Endodermal cell (in vitro differentiated cells): ENCODE measurements around the gene WFDC10B. TPM values are rescaled to one million over a fixed set of nuclear protein-coding genes. Genes with fewer than 3 reads are reported as not detected.
"Not testable (repeated sequence)": the region's sequence is repeated elsewhere in the genome, so short reads cannot be mapped to it uniquely, and the experiment has no call there.

Source experiments
- DNase-seq: peaks from one replicate; pipeline ENCODE4 v3.0.0-alpha.2; 2017
- H3K27ac ChIP-seq: 2 replicates; pipeline ENCODE4 v1.5.1; 2013; ENCODE audit warnings: mild to moderate bottlenecking, low read depth, low read length, moderate library complexity
- H3K27me3 ChIP-seq: 2 replicates; pipeline ENCODE4 v1.6.1; 2013; ENCODE audit warnings: mild to moderate bottlenecking, low read length, moderate library complexity; ENCODE audit not compliant: insufficient read depth, control insufficient read depth, poor library complexity, severe bottlenecking
- H3K36me3 ChIP-seq: 2 replicates; pipeline ENCODE4 v1.7.0; 2013; ENCODE audit warnings: mild to moderate bottlenecking, low read length, moderate library complexity; ENCODE audit not compliant: control insufficient read depth, insufficient read depth
- H3K4me1 ChIP-seq: one replicate; pipeline ENCODE4 v1.7.0; 2013; ENCODE audit warnings: low read length; ENCODE audit not compliant: control insufficient read depth, insufficient read depth
- H3K4me3 ChIP-seq: 2 replicates; pipeline ENCODE4 v1.5.1; 2013; ENCODE audit warnings: mild to moderate bottlenecking, low read length, moderate library complexity
- H3K9ac ChIP-seq: 2 replicates; pipeline ENCODE4 v1.6.1; 2013; ENCODE audit warnings: mild to moderate bottlenecking, low read length, moderate library complexity; ENCODE audit not compliant: poor library complexity, severe bottlenecking; ENCODE audit errors: extremely low read depth
- H3K9me3 ChIP-seq: 2 replicates; pipeline ENCODE4 v1.6.1; 2013; ENCODE audit warnings: mild to moderate bottlenecking, low read length, moderate library complexity; ENCODE audit not compliant: control insufficient read depth
- H3K27ac Mint-ChIP-seq: 2 replicates; pipeline ENCODE4 v1.8.0; 2020; ENCODE audit warnings: mixed read lengths
- H3K27me3 Mint-ChIP-seq: 2 replicates; pipeline ENCODE4 v1.8.0; 2021; ENCODE audit warnings: mild to moderate bottlenecking, mixed read lengths; ENCODE audit not compliant: insufficient read depth
- H3K36me3 Mint-ChIP-seq: 2 replicates; pipeline ENCODE4 v1.8.0; 2020; ENCODE audit warnings: low read depth, mixed read lengths
- H3K4me1 Mint-ChIP-seq: 2 replicates; pipeline ENCODE4 v1.8.0; 2020; ENCODE audit warnings: mixed read lengths
- H3K4me3 Mint-ChIP-seq: 2 replicates; pipeline ENCODE4 v1.8.0; 2020; ENCODE audit warnings: mild to moderate bottlenecking, moderate library complexity, mixed read lengths
- H3K9me3 Mint-ChIP-seq: 2 replicates; pipeline ENCODE4 v1.8.0; 2020; ENCODE audit warnings: mild to moderate bottlenecking, mixed read lengths
- WGBS, 2 experiments: methylation state at CpG; one replicate each; pipeline versions ENCODE4 v1.1.5 to v1.1.7; 2013; ENCODE audit warnings: missing lambda C conversion rate in 2 of 2, mixed read lengths in 1 of 2; ENCODE audit not compliant: insufficient coverage in 1 of 2, insufficient read length in 1 of 2; 5-methylcytosine and 5-hydroxymethylcytosine counted together
- total RNA-seq, 2 donors: library from RNA; stranded (reverse); fragmentation: NEBNext Ultra II Directional in 1 of 2; extraction: Animal tissue kit (Norgen Biotek cat#: 25700) in 1 of 2; gene quantifications; 2 replicates in 1 of 2; 3 replicates in 1 of 2; pipeline ENCODE4 v1.2.1, GENCODE V29; 2021
- TF ChIP-seq, protein P1 (sequence below): fragments of 200-600 bp; sonication (generic); conservative IDR thresholded peaks from 2 replicates; pipeline ENCODE4 v1.5.0; 2021; ENCODE audit warnings: antibody characterized with exemption, mild to moderate bottlenecking

Gene WFDC10B
- total RNA-seq, 2 donors from 2014 or later: not detected

DNA sequence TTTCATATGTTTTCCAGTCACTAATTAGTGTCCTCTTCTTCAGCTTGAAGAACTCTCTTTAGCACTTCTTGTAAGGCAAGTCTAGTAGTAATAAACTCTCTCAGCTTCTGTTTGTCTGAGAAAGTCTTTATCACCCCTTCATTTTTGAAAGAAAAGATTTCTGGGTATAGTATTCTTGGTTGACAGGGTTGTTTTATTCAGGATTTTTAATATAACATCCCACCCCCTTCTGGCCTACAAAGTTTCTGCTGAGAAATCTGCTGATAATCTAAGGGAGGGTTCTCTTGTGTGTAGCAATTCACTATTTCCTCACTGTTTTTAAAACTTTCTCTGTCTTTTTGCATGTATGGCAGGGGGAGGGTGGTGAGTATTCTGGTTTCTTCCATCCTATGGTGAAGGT, 25.2 kb downstream of the WFDC10B start:
- H3K9ac ChIP-seq: no peak overlapping the region
- no peak overlapping the region for H3K4me3 Mint-ChIP-seq
- H3K4me1 Mint-ChIP-seq: peaks cover 11% of the 10 kb centered on the region
- no peaks in the 10 kb centered on the region for H3K36me3 ChIP-seq
- H3K9me3 Mint-ChIP-seq: peaks cover 45% of the 10 kb centered on the region
- H3K36me3 Mint-ChIP-seq: no peaks in the 10 kb centered on the region
- DNase-seq: no peak
- no peaks in the 10 kb centered on the region for H3K27me3 ChIP-seq
- peaks cover 41% of the 10 kb centered on the region for H3K9me3 ChIP-seq
- H3K27ac Mint-ChIP-seq: no peak overlapping the region
- H3K27me3 Mint-ChIP-seq: peaks cover 3% of the 10 kb centered on the region
- H3K4me3 ChIP-seq: peak overlapping the region; percentile 40
- no peak overlapping the region for H3K27ac ChIP-seq
- TF ChIP-seq, protein P1, sequence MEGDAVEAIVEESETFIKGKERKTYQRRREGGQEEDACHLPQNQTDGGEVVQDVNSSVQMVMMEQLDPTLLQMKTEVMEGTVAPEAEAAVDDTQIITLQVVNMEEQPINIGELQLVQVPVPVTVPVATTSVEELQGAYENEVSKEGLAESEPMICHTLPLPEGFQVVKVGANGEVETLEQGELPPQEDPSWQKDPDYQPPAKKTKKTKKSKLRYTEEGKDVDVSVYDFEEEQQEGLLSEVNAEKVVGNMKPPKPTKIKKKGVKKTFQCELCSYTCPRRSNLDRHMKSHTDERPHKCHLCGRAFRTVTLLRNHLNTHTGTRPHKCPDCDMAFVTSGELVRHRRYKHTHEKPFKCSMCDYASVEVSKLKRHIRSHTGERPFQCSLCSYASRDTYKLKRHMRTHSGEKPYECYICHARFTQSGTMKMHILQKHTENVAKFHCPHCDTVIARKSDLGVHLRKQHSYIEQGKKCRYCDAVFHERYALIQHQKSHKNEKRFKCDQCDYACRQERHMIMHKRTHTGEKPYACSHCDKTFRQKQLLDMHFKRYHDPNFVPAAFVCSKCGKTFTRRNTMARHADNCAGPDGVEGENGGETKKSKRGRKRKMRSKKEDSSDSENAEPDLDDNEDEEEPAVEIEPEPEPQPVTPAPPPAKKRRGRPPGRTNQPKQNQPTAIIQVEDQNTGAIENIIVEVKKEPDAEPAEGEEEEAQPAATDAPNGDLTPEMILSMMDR: no peak
- no peaks in the 10 kb centered on the region for H3K4me1 ChIP-seq

DNA sequence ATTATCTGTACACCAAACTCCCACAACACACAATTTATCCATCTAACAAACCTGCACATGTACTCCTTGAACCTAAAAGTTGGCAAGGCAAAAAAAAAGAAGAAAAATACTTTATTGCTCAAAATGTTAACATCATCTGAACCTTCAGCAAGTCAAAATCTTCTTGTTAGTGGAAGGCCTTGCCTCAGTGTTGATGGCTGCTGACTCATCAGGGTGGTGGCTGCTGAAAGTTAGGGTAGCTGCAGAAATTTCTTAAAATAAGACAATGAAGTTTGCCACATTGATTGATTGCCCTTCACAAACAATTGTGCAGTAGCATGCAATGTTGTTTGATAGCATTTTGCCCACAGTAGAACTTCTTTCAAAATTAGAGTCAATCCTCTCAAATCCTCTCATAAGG, 32.1 kb downstream of the WFDC10B start:
- TF ChIP-seq, protein P1: no peak
- peaks cover 27% of the 10 kb centered on the region for H3K9me3 Mint-ChIP-seq
- peaks cover 23% of the 10 kb centered on the region for H3K9me3 ChIP-seq

DNA sequence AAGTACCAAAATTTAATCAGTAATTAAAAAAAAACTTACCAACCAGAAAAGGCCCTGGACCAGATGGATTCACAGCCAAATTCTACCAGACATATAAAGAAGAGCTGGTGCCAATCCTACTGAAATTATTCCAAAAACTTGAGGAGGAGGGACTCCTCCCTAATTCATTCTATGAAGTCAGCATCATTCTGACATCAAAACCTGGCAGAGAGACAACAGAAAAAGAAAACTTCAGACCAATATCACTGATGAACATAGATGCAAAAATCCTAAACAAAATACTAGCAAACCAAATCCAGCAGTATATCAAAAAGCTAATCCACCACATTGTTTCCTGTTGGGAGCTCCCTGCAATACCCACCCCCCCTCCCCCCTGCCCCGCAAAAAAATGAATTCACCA, 34.7 kb downstream of the WFDC10B start, which contains the start of gene WFDC11:
TSS of gene WFDC11 (minus strand) at position 101 of the 400 bp plus-strand sequence. CDS start 19,639 bp downstream, outside the sequence.
- Histone ChIP-seq H3K9ac (no peak within 1 kb of the TSS), H3K4me1 (no peaks in the 10 kb centered on the region), H3K36me3 (no peaks in the 10 kb centered on the region), H3K9me3 (peaks cover 14% of the 10 kb centered on the region), H3K4me3 (no peak within 1 kb of the TSS), H3K27ac (no peak within 1 kb of the TSS), H3K27me3 (no peaks in the 10 kb centered on the region)
- TF ChIP-seq, protein P1: no peak
- WGBS, 2 experiments: 83% methylated on average over 1 of the region's 1 CpG; no CpG with 5 or more reads in 1 of the 2 experiments
- DNase-seq: no peak
- Mint-ChIP-seq H3K9me3 (peaks cover 28% of the 10 kb centered on the region), H3K27ac (no peak within 1 kb of the TSS), H3K4me3 (no peak within 1 kb of the TSS), H3K27me3 (no peaks in the 10 kb centered on the region), H3K36me3 (peaks cover 3% of the 10 kb centered on the region), H3K4me1 (no peaks in the 10 kb centered on the region)

More for the DNA sequence above, 32.1 kb downstream of the WFDC10B start:
- no peak for DNase-seq
- H3K27me3 Mint-ChIP-seq: no peaks in the 10 kb centered on the region
- no peaks in the 10 kb centered on the region for H3K36me3 ChIP-seq
- no peak overlapping the region for H3K4me3 ChIP-seq
- no peak overlapping the region for H3K27ac ChIP-seq
- no peaks in the 10 kb centered on the region for H3K36me3 Mint-ChIP-seq
- H3K4me1 Mint-ChIP-seq: no peaks in the 10 kb centered on the region
- H3K4me1 ChIP-seq: no peaks in the 10 kb centered on the region
- no peak overlapping the region for H3K4me3 Mint-ChIP-seq
- no peak overlapping the region for H3K9ac ChIP-seq
- no peaks in the 10 kb centered on the region for H3K27me3 ChIP-seq
- H3K27ac Mint-ChIP-seq: no peak overlapping the region

DNA sequence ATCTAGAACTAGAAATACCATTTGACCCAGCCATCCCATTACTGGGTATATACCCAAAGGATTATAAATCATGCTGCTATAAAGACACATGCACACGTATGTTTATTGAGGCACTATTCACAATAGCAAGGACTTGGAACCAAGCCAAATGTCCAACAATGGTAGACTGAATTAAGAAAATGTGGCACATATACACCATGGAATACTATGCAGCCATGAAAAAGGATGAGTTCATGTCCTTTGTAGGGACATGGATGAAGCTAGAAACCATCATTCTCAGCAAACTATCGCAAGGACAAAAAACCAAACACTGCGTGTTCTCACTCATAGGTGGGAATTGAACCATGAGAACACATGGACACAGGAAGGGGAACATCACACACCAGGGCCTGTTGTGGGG, 47.8 kb downstream of the WFDC10B start:
- 83 to 100% methylated on average over 1 to 2 of the region's 3 CpGs for WGBS, 2 experiments
- not testable (repeated sequence) for DNase-seq, H3K9me3 ChIP-seq, H3K4me1 ChIP-seq, H3K36me3 Mint-ChIP-seq, H3K9ac ChIP-seq, H3K4me3 Mint-ChIP-seq, H3K27ac ChIP-seq, H3K27ac Mint-ChIP-seq, H3K36me3 ChIP-seq, H3K4me1 Mint-ChIP-seq, H3K27me3 ChIP-seq, H3K4me3 ChIP-seq, H3K27me3 Mint-ChIP-seq
- H3K9me3 Mint-ChIP-seq: peaks cover 25% of the 10 kb centered on the region

DNA sequence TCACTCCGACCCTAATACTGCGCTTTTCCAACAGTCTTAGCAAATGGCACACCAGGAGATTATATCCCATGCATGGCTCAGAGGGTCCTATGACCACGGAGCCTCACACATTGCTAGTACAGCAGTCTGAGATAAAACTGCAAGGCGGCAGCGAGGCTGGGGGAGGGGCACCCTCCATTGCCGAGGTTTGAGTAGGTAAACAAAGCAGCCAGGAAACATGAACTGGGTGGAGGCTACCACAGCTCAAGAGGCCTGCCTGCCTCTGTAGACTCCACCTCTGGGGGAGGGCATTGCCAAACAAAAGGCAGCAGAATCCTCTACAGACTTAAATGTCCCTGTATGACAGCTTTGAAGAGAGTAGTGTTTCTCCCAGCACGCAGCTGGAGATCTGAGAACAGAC, 53.1 kb downstream of the WFDC10B start:
- H3K4me3 Mint-ChIP-seq, H3K9ac ChIP-seq, H3K27ac ChIP-seq, H3K36me3 Mint-ChIP-seq, H3K27me3 ChIP-seq, H3K27me3 Mint-ChIP-seq, H3K36me3 ChIP-seq, H3K27ac Mint-ChIP-seq, DNase-seq, H3K4me1 ChIP-seq, H3K4me1 Mint-ChIP-seq, H3K4me3 ChIP-seq: not testable (repeated sequence)
- H3K9me3 ChIP-seq: peaks cover 20% of the 10 kb centered on the region
- 95 to 96% methylated on average over 7 of the region's 7 CpGs for WGBS, 2 experiments
- H3K9me3 Mint-ChIP-seq: peaks cover 38% of the 10 kb centered on the region
